DMS 273 (cell line): ENCODE measurements around the gene GCSAML.

Experiments used
- DNase-seq: peaks from one replicate; lab custom pipeline; 2025; ENCODE audit not compliant: unreplicated experiment; lab: John Stamatoyannopoulos, UW

The GCSAML gene

DNA sequence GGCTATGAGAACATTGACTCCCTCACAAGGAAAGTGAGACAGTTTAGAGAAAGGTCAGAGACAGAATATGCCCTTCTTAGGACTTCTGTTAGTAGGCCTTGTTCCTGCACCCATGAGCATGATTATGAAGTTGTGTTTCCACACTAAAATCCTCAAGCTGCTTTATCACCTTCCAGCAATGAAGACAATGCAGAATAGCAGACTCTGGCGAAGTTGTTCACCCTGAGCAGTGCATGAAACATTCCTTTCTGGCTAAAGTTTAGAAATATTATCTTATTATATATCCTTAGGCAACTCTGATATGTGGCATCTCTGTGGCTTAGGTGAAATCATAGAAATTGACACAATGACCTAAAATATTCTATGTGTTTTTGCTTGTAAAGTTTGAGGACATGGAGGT, 25.3 kb downstream of the GCSAML start:
- no peak for DNase-seq

DNA sequence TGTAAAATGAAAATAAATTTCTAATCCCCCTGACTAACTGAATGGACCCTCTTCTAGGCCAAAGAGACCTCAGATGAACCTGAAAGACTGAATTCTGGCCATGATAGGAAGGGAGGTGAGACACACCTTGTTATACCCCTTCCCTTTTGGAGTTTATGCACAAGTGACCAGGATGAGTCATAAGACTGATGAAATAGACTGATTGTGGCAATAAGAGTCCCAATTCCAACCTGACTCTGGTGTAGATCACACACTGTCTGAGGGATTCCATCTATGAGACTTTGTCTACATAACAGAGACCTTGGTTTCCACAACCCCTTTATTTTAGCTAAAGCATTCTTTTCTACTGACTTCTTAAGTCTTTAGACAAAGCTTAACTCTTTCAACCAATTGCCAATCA, 25.7 kb downstream of the GCSAML start:
- no peak for DNase-seq

DNA sequence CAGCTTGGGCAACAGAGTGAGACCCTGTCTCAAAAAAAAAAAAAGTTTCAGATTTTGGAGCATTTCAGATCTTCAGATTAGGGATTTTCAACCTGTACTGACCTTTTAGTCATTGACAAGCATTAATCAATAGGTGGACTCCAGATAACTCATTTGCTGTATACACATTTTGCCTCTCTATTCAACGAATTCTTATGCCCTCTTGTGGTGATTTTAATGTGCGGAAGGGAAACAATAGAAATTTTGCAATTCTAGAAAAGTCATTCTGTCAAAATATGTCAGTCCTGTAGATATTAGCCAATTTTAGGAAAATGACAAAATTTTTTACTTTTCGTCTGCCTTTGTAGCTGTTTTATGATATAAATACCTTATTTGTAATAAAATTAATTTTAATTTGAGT, 27.6 kb downstream of the GCSAML start:
- peak; percentile 45 for DNase-seq

DNA sequence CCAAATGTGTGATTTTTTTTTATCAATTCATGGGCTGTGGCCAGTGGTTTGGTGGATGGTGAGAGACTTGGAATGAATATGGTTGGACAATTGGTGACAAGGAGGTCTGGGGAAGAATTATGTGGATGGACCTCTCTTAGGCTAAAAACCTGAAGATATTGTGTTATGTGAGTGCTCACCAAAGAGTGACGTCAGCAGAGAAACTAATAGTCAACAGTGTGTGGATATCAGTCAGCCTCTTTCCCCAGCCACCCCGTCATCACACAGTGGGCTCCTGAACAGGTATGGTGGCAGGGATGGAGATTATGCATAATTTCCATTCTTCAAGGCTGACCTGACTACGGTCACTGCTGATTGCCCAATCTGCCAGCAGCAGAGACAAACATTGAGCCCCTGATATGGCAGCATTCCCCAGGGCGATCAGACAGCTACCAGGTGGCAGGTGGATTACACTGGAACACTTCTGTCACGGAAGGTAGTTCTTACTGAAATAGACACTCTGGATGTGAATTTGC, 30.1 kb downstream of the GCSAML start:
- DNase-seq, result no peak

GRCh38 chr1:247588060-247588459, 39.1 kb downstream of the GCSAML start, which contains the start of gene OR2G2:
Gene OR2G2 (plus strand): TSS chr1:247588360. CDS start chr1:247588360, 0 bp downstream.
- no peak for DNase-seq

GRCh38 chr1:247605286-247605685, 56.4 kb downstream of the GCSAML start, which contains the start of gene OR2G3:
Gene OR2G3 (plus strand): TSS chr1:247605586. CDS start chr1:247605586, 0 bp downstream.
- DNase-seq, result no peak

DNA sequence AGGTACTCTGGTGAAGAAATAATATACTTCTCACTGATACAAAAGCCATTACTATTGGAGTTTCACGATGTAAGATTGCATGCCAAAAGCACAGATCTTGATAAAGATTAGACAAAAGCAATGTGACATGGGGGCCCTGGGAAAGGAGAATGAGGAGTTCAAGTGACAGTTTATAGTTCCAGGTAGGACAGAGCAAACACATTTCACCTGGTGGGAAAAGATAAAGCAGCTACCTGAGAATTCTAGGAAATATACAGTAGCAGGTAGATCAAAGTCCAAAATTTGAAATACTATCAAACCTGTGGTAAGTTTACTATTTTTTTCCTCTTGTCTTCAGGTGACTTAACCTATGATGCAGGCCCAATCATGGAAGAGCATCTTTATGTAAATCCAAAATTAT, 64.5 kb downstream of the GCSAML start:
- no peak for DNase-seq

- no peak for DNase-seq
Observed at GRCh38 chr1:247614625-247615024, 65.7 kb downstream of the GCSAML start.
